Nephron progenitor cell (in vitro differentiated cells): ENCODE results near the gene SLC6A3.

Source experiments
- DNase-seq: peaks from one replicate; pipeline ENCODE4 v3.0.0; 2021
- H3K27ac Mint-ChIP-seq: 2 replicates; pipeline ENCODE4 v1.8.0; 2021; ENCODE audit warnings: mild to moderate bottlenecking, moderate library complexity, mixed read lengths
- H3K27me3 Mint-ChIP-seq: 2 replicates; pipeline ENCODE4 v1.8.0; 2021; ENCODE audit warnings: mild to moderate bottlenecking, low read depth, mixed read lengths; ENCODE audit not compliant: poor library complexity
- H3K36me3 Mint-ChIP-seq: 2 replicates; pipeline ENCODE4 v1.8.0; 2021; ENCODE audit warnings: low read depth, mixed read lengths
- H3K4me1 Mint-ChIP-seq: 2 replicates; pipeline ENCODE4 v1.8.0; 2021; ENCODE audit warnings: mixed read lengths
- H3K4me3 Mint-ChIP-seq: 2 replicates; pipeline ENCODE4 v1.8.0; 2021; ENCODE audit warnings: mild to moderate bottlenecking, moderate library complexity, mixed read lengths
- H3K9me3 Mint-ChIP-seq: 2 replicates; pipeline ENCODE4 v1.8.0; 2021; ENCODE audit warnings: mild to moderate bottlenecking, moderate library complexity, mixed read lengths
- CTCF ChIP-seq: fragments of 200-600 bp; sonication (generic); IDR thresholded peaks from 2 replicates; pipeline ENCODE4 v1.5.0; 2021; ENCODE audit warnings: antibody characterized with exemption

SLC6A3 gene

GRCh38 chr5:1431021-1431811 is 14.0 kb downstream of the SLC6A3 start:
- no peak overlapping the region for H3K27ac Mint-ChIP-seq
- DNase-seq = no peak
- H3K4me3 Mint-ChIP-seq = no peak overlapping the region
- H3K4me1 Mint-ChIP-seq = no peaks in the 10 kb centered on the region
- H3K9me3 Mint-ChIP-seq = peaks cover 70% of the 10 kb centered on the region
- H3K27me3 Mint-ChIP-seq = peaks cover 20% of the 10 kb centered on the region
- peaks cover 8% of the 10 kb centered on the region for H3K36me3 Mint-ChIP-seq
- no peak for TF ChIP-seq CTCF

- peak overlapping the region; percentile 54 for H3K27ac Mint-ChIP-seq
Observed at GRCh38 chr5:1430121-1430795, 15.0 kb downstream of the SLC6A3 start.

GRCh38 chr5:1429496-1429895 is 15.7 kb downstream of the SLC6A3 start:
- Mint-ChIP-seq H3K4me3 (no peak overlapping the region), H3K36me3 (peaks cover 8% of the 10 kb centered on the region), H3K27ac (no peak overlapping the region), H3K9me3 (peaks cover 79% of the 10 kb centered on the region), H3K27me3 (peaks cover 18% of the 10 kb centered on the region), H3K4me1 (no peaks in the 10 kb centered on the region)
- DNase-seq = no peak
- no peak for TF ChIP-seq CTCF

More at GRCh38 chr5:1430121-1430795, 15.0 kb downstream of the SLC6A3 start:
- Mint-ChIP-seq H3K4me3 (no peak overlapping the region), H3K4me1 (no peaks in the 10 kb centered on the region), H3K27me3 (peaks cover 21% of the 10 kb centered on the region), H3K36me3 (peaks cover 8% of the 10 kb centered on the region), H3K9me3 (peaks cover 79% of the 10 kb centered on the region)
- TF ChIP-seq CTCF = no peak
- no peak for DNase-seq

- no peak for DNase-seq
- no peak for TF ChIP-seq CTCF
- H3K4me3 Mint-ChIP-seq = no peak overlapping the region
- H3K36me3 Mint-ChIP-seq = peaks cover 8% of the 10 kb centered on the region
- no peak overlapping the region for H3K27ac Mint-ChIP-seq
- H3K4me1 Mint-ChIP-seq = no peaks in the 10 kb centered on the region
- H3K9me3 Mint-ChIP-seq = peaks cover 77% of the 10 kb centered on the region
- H3K27me3 Mint-ChIP-seq = peaks cover 20% of the 10 kb centered on the region
Observed at GRCh38 chr5:1429066-1429465, 16.2 kb downstream of the SLC6A3 start.

GRCh38 chr5:1428107-1428506 is 17.1 kb downstream of the SLC6A3 start:
- no peaks in the 10 kb centered on the region for H3K4me1 Mint-ChIP-seq
- H3K27me3 Mint-ChIP-seq = peaks cover 16% of the 10 kb centered on the region
- DNase-seq = no peak
- no peak overlapping the region for H3K4me3 Mint-ChIP-seq
- H3K36me3 Mint-ChIP-seq = peaks cover 8% of the 10 kb centered on the region
- no peak overlapping the region for H3K27ac Mint-ChIP-seq
- H3K9me3 Mint-ChIP-seq = peaks cover 68% of the 10 kb centered on the region
- TF ChIP-seq CTCF = no peak
